HL-60 (cell line): Measurements from ENCODE around the gene FOXL3.

Experiments
- DNase-seq, 2 experiments: peaks; one replicate each; pipeline ENCODE4 v3.0.0-alpha.2; 2010 to 2020; ENCODE audit warnings: low read depth in 1 of 2, low spot score in 1 of 2
- H3K27ac ChIP-seq: fragments of 250-450 bp; sonication (Bioruptor Pico); replicated peaks from 2 replicates; pipeline ENCODE4 v1.5.1; 2020; ENCODE audit warnings: mild to moderate bottlenecking, moderate library complexity
- H3K27me3 ChIP-seq: fragments of 250-450 bp; sonication (Bioruptor Pico); 2 replicates; pipeline ENCODE4 v1.5.1; 2021; ENCODE audit warnings: mild to moderate bottlenecking, moderate library complexity; ENCODE audit not compliant: insufficient read depth, poor library complexity, severe bottlenecking
- H3K4me3 ChIP-seq: replicated peaks from 2 replicates; pipeline ENCODE4 v1.5.1; 2011; ENCODE audit warnings: mild to moderate bottlenecking, control low read depth, low read length; ENCODE audit not compliant: insufficient read depth
- GABPA ChIP-seq: IDR thresholded peaks from 2 replicates; pipeline ENCODE4 v1.6.1; 2012; ENCODE audit warnings: low read depth
- POLR2AphosphoS5 ChIP-seq: IDR thresholded peaks from 2 replicates; pipeline ENCODE4 v1.6.1; 2012; ENCODE audit warnings: low read depth
- SPI1 ChIP-seq: IDR thresholded peaks from 2 replicates; pipeline ENCODE4 v1.6.1; 2012; ENCODE audit warnings: low read depth, mild to moderate bottlenecking, borderline replicate concordance
- TF ChIP-seq, protein P1 (sequence below): IDR thresholded peaks from 2 replicates; pipeline ENCODE4 v1.6.1; 2012; ENCODE audit warnings: low read depth; ENCODE audit not compliant: insufficient replicate concordance
- TF ChIP-seq, protein P2 (sequence below): IDR thresholded peaks from one replicate; pipeline ENCODE4 v1.5.1; 2011; ENCODE audit warnings: low read length, control low read depth, inconsistent platforms; ENCODE audit not compliant: insufficient read depth

Gene FOXL3

DNA sequence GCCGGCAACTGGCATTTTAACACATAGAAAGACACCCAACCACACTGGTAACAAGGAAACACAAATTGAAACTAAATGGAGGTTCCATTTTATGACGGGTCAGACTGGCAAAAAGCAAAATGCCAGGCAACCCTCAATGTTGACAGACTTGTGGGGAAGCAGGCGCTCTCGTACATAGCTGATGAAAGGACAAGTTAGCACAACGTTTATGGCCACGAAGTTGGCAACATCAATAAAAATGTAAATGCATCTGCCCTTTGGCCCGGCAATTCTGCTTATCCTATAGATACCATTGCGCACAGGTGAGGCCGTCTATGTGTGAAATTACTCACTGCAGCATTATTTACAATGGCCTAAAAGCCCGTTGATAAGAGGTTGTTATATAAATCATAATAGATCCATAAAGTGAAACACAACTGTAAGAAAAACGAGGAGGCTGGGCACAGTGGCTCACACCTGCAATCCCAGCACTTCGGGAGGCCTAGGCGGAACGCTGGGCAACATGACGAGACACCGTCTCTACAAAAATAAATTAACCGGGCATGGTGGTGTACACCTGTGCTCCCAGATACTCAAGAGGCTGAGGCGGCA is 39.8 kb downstream of the FOXL3 start:
- no peak overlapping the region for H3K27ac ChIP-seq
- TF ChIP-seq, protein P1, sequence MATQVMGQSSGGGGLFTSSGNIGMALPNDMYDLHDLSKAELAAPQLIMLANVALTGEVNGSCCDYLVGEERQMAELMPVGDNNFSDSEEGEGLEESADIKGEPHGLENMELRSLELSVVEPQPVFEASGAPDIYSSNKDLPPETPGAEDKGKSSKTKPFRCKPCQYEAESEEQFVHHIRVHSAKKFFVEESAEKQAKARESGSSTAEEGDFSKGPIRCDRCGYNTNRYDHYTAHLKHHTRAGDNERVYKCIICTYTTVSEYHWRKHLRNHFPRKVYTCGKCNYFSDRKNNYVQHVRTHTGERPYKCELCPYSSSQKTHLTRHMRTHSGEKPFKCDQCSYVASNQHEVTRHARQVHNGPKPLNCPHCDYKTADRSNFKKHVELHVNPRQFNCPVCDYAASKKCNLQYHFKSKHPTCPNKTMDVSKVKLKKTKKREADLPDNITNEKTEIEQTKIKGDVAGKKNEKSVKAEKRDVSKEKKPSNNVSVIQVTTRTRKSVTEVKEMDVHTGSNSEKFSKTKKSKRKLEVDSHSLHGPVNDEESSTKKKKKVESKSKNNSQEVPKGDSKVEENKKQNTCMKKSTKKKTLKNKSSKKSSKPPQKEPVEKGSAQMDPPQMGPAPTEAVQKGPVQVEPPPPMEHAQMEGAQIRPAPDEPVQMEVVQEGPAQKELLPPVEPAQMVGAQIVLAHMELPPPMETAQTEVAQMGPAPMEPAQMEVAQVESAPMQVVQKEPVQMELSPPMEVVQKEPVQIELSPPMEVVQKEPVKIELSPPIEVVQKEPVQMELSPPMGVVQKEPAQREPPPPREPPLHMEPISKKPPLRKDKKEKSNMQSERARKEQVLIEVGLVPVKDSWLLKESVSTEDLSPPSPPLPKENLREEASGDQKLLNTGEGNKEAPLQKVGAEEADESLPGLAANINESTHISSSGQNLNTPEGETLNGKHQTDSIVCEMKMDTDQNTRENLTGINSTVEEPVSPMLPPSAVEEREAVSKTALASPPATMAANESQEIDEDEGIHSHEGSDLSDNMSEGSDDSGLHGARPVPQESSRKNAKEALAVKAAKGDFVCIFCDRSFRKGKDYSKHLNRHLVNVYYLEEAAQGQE, result no peak
- no peak for TF ChIP-seq POLR2AphosphoS5
- H3K4me3 ChIP-seq, result no peak overlapping the region
- no peak for DNase-seq
- H3K27me3 ChIP-seq, result peaks cover 3% of the 10 kb centered on the region

DNA sequence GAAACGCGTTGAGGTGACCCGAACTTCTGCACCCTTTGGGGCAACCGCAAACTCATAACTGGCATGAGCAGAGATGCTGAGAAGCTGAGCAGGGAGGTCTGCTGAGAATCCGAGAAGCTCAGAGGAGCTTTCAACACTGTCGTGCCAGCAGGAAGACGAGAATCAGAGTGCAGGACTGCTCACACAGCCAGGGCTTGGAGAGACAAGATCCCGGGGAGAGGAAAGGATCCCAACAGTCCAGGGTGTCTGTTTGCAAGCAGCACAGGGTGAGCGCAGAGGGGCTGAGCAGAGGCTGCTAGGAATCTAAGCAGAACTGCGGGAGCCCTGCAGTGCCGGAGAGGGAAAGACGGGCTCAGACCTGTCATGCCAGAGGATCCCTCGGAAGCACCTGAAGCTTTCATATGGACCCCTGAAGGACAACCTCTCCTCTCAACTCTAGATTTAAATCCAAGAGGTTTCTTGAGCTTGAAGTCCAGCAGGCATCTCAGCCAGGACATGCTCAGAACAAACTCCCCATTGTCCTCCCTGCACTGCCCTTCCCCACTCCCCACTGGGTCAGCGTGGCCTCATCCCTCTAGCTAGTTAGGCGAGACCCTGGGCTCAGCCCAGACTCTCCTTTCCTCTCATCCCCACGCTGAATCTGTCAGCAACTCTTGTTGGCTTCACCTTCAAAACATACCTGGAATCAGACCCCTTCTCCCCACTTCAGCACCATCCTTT is 40.7 kb downstream of the FOXL3 start:
- Histone ChIP-seq H3K27me3 (peaks cover 3% of the 10 kb centered on the region), H3K4me3 (no peak overlapping the region), H3K27ac (no peak overlapping the region)
- DNase-seq, result no peak
- TF ChIP-seq SPI1, result no peak
- TF ChIP-seq, protein P2, sequence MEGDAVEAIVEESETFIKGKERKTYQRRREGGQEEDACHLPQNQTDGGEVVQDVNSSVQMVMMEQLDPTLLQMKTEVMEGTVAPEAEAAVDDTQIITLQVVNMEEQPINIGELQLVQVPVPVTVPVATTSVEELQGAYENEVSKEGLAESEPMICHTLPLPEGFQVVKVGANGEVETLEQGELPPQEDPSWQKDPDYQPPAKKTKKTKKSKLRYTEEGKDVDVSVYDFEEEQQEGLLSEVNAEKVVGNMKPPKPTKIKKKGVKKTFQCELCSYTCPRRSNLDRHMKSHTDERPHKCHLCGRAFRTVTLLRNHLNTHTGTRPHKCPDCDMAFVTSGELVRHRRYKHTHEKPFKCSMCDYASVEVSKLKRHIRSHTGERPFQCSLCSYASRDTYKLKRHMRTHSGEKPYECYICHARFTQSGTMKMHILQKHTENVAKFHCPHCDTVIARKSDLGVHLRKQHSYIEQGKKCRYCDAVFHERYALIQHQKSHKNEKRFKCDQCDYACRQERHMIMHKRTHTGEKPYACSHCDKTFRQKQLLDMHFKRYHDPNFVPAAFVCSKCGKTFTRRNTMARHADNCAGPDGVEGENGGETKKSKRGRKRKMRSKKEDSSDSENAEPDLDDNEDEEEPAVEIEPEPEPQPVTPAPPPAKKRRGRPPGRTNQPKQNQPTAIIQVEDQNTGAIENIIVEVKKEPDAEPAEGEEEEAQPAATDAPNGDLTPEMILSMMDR, result no peak
- TF ChIP-seq GABPA, result no peak

DNA sequence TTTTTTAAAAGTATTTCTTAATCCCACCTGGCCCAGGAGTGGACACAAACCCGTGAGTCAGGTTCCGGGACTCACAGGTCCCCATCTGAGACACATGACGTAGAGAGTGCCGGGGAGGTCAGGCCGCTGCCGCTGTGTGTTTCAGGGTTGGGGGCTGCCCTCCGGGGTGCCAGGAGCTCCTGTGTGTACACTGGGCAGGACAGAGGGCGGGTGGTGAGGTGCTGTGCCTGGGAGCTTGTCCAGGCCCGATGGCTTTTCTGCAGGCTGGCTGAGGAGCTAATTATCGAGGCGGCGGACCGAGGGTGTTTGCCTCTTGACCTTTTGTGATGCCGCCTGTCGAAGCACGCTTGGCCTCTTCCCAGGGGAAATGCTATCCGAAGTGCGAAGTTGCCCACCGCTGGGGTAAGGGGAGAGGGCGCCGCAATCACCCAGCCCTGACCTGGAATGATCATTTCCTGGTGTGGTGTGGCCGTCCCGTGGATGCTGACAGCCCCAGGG is 42.1 kb downstream of the FOXL3 start:
- H3K4me3 ChIP-seq, result no peak overlapping the region
- H3K27me3 ChIP-seq, result peaks cover 3% of the 10 kb centered on the region
- DNase-seq, result no peak
- TF ChIP-seq GABPA (no peak), POLR2AphosphoS5 (no peak), SPI1 (no peak)
- TF ChIP-seq, protein P2, result no peak
- TF ChIP-seq, protein P1, result no peak
- H3K27ac ChIP-seq, result no peak overlapping the region

DNA sequence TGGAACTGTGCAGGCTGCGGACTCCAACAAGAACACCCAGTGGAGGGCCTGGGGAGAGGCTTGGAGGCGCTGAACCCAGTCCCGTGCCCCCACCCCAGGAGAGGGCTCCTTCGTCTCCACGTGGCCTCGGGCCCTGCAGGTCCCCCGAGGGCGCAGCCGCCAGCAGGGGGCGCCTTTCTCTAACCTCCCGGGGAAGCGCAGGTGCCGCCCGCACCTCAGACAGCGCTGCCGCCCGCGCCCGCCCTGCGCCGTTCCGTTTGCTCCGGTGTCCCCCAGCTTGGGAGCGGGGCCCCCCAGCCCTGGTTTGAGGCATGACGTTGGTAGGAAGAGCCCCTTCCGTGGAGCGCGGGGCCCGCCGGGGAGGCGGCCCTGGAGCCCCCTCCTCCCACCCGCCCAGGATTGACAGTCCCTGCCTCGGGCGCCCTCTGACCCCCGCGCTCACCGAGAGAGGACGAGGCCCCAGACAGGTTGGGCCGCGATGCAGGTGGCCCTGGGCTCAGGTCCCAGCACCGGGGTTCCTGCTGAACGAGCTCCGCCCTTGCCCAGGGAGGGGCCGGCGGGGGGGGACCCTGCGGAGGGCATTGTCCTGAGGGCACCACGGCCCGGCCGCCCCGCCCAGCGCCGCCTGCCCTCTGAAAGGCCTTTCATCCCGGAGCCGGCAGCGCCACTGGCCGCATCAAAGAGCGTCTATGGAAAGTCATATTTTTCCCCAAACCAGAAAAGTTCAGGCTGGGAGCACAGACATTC is 42.8 kb downstream of the FOXL3 start:
- Histone ChIP-seq H3K27me3 (peaks cover 3% of the 10 kb centered on the region), H3K4me3 (no peak overlapping the region), H3K27ac (no peak overlapping the region)
- TF ChIP-seq GABPA (no peak), POLR2AphosphoS5 (no peak), SPI1 (no peak)
- TF ChIP-seq, protein P1, result no peak
- TF ChIP-seq, protein P2, result no peak
- peak in 1 of 2 experiments; percentile 35 for DNase-seq
